ENCODE data around the gene FAM114A1. TPM values are rescaled to one million over a fixed set of nuclear protein-coding genes. Genes with fewer than 3 reads are reported as not detected.

The FAM114A1 gene
- total and polyA plus RNA-seq, 2 donors from 2014 or later: 10.8 to 31.1 TPM

DNA sequence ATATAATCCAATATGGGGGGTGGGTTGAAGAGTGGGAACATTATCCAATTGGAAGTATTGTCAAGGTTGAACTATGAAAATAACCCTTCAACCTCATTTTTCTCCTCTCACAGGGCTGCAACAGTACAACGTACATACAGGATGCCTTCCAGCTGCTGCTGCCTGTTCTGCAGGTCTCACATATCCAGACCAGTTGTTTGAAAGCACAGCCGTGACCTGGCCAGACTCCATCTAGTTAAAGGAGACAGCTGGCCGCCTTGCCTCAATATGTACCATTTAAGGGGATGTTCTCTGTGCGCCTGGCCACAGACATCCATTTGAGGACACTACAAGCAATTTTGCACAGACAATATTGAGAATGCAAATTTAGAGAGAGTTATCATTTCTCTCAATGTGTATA, 75.7 kb downstream of the FAM114A1 start:
- H3K27me3 ChIP-seq (ENCODE audit: control insufficient read depth, insufficient read depth, low read length): no peaks in the 10 kb centered on the region
- no peaks in the 10 kb centered on the region for H3K9me3 ChIP-seq (ENCODE audit: control insufficient read depth in 2 of 3, insufficient read depth in 1 of 3, low read length in 3 of 3)
- TF ChIP-seq, protein P1, sequence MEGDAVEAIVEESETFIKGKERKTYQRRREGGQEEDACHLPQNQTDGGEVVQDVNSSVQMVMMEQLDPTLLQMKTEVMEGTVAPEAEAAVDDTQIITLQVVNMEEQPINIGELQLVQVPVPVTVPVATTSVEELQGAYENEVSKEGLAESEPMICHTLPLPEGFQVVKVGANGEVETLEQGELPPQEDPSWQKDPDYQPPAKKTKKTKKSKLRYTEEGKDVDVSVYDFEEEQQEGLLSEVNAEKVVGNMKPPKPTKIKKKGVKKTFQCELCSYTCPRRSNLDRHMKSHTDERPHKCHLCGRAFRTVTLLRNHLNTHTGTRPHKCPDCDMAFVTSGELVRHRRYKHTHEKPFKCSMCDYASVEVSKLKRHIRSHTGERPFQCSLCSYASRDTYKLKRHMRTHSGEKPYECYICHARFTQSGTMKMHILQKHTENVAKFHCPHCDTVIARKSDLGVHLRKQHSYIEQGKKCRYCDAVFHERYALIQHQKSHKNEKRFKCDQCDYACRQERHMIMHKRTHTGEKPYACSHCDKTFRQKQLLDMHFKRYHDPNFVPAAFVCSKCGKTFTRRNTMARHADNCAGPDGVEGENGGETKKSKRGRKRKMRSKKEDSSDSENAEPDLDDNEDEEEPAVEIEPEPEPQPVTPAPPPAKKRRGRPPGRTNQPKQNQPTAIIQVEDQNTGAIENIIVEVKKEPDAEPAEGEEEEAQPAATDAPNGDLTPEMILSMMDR (IDR thresholded peaks at IDR 0.05; ENCODE audit: borderline replicate concordance, extremely low read depth, insufficient read depth): no peak
- peaks cover 0 to 8% (median 0%) of the 10 kb centered on the region in 3 donors for H3K36me3 ChIP-seq (ENCODE audit: control insufficient read depth in 2 of 3, insufficient read depth in 3 of 3, low read length in 3 of 3)
- intact Hi-C loops (cut with DNase I): no loop called here
- H3K27ac ChIP-seq (ENCODE audit: low read depth in 2 of 2, low read length in 2 of 2): no peak overlapping the region
- H3K4me1 ChIP-seq (ENCODE audit: control insufficient read depth in 2 of 3, insufficient read depth in 2 of 3, low read depth in 1 of 3, low read length in 3 of 3): no peaks in the 10 kb centered on the region
- peak; percentile 66 to 92 (median 77) for DNase-seq
- H3K9ac ChIP-seq (ENCODE audit: low read length in 3 of 3): no peak overlapping the region
- no peak for FAIRE-seq
- no peak overlapping the region for H3K4me3 ChIP-seq (ENCODE audit: low read length in 3 of 3)

DNA sequence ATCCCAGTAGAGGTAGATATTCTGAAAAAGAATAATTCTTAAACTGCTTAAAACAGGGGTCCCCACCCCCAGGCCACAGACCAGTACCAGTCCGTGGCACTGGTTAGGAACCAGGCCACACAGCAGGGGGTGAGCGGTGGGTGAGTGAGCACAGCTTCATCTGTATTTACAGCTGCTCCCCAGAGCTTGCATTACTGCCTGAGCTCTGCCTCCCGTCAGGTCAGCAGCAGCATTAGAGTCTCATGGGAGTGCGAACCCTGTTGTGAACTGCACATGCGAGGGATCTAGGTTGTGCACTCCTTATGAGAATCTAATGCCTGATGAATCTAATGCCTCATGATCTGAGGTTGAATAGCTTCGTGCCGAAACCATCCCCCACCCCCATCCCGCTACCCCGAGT, 76.8 kb downstream of the FAM114A1 start:
- H3K9ac ChIP-seq (ENCODE audit: low read length in 3 of 3): no peak overlapping the region
- no peak for DNase-seq
- H3K4me1 ChIP-seq (ENCODE audit: control insufficient read depth in 2 of 3, insufficient read depth in 2 of 3, low read depth in 1 of 3, low read length in 3 of 3): no peaks in the 10 kb centered on the region
- H3K36me3 ChIP-seq (ENCODE audit: control insufficient read depth in 2 of 3, insufficient read depth in 3 of 3, low read length in 3 of 3): peaks cover 0 to 4% (median 0%) of the 10 kb centered on the region in 3 donors
- H3K9me3 ChIP-seq (ENCODE audit: control insufficient read depth in 2 of 3, insufficient read depth in 1 of 3, low read length in 3 of 3): no peaks in the 10 kb centered on the region
- intact Hi-C loops (cut with DNase I): no loop called here
- H3K27ac ChIP-seq (ENCODE audit: low read depth in 2 of 2, low read length in 2 of 2): no peak overlapping the region
- TF ChIP-seq, protein P1 (IDR thresholded peaks at IDR 0.05; ENCODE audit: borderline replicate concordance, extremely low read depth, insufficient read depth): no peak
- H3K27me3 ChIP-seq (ENCODE audit: control insufficient read depth, insufficient read depth, low read length): no peaks in the 10 kb centered on the region
- FAIRE-seq: no peak
- H3K4me3 ChIP-seq (ENCODE audit: low read length in 3 of 3): no peak overlapping the region

DNA sequence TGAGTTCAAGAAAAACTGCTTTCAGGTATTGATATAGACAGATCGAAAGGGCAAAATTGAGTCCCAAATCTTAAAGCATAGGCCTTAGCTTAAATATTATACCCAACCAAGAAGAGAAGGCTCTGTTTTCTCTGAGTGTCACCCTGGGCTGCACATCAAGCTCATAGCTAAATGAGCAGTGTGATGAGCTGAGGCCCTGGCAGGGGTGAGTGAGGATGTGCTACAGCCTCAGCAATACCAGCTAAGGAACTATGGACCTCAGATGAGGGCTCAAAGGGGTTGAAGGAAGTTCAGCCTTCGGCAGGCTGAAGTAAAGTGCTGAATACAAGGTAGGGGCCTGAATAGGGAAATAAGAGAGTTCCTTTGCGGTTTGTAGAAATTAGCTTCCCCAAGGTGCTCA, 79.3 kb downstream of the FAM114A1 start:
- Histone ChIP-seq H3K4me3 (ENCODE audit: low read length in 3 of 3) (no peak overlapping the region), H3K27me3 (ENCODE audit: control insufficient read depth, insufficient read depth, low read length) (no peaks in the 10 kb centered on the region), H3K4me1 (ENCODE audit: control insufficient read depth in 2 of 3, insufficient read depth in 2 of 3, low read depth in 1 of 3, low read length in 3 of 3) (no peaks in the 10 kb centered on the region), H3K9ac (ENCODE audit: low read length in 3 of 3) (no peak overlapping the region), H3K9me3 (ENCODE audit: control insufficient read depth in 2 of 3, insufficient read depth in 1 of 3, low read length in 3 of 3) (no peaks in the 10 kb centered on the region), H3K27ac (ENCODE audit: low read depth in 2 of 2, low read length in 2 of 2) (no peak overlapping the region), H3K36me3 (ENCODE audit: control insufficient read depth in 2 of 3, insufficient read depth in 3 of 3, low read length in 3 of 3) (peaks cover 0 to 2% (median 0%) of the 10 kb centered on the region in 3 donors)
- TF ChIP-seq, protein P1 (IDR thresholded peaks at IDR 0.05; ENCODE audit: borderline replicate concordance, extremely low read depth, insufficient read depth): no peak
- intact Hi-C loops (cut with DNase I): no loop called here
- FAIRE-seq: no peak
- no peak for DNase-seq

DNA sequence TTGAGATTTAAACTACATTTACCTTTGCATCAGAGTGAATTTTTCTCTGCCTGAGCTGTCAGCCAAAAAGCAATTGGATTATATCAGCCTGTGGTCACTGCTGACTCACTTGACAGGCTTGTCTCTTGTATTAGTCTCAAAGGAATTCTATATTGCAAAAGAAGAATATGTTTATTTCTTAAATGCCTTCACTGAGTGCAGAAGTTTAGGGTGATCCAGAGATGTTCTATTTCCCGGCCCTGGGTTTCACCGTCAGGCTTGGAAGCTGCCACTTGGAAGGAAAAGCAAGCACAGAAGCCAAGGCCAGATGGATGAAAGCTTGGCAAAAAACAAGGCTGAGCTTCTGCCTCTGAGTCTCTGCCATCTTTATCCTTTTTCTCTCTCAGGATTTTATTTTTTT, 80.9 kb downstream of the FAM114A1 start:
- Histone ChIP-seq H3K9ac (ENCODE audit: low read length in 3 of 3) (no peak overlapping the region), H3K4me1 (ENCODE audit: control insufficient read depth in 2 of 3, insufficient read depth in 2 of 3, low read depth in 1 of 3, low read length in 3 of 3) (no peaks in the 10 kb centered on the region), H3K27ac (ENCODE audit: low read depth in 2 of 2, low read length in 2 of 2) (no peak overlapping the region), H3K36me3 (ENCODE audit: control insufficient read depth in 2 of 3, insufficient read depth in 3 of 3, low read length in 3 of 3) (peaks cover 0 to 2% (median 0%) of the 10 kb centered on the region in 3 donors), H3K9me3 (ENCODE audit: control insufficient read depth in 2 of 3, insufficient read depth in 1 of 3, low read length in 3 of 3) (no peaks in the 10 kb centered on the region), H3K27me3 (ENCODE audit: control insufficient read depth, insufficient read depth, low read length) (no peaks in the 10 kb centered on the region), H3K4me3 (ENCODE audit: low read length in 3 of 3) (no peak overlapping the region)
- no peak for FAIRE-seq
- intact Hi-C loops (cut with DNase I): no loop called here
- TF ChIP-seq, protein P1 (IDR thresholded peaks at IDR 0.05; ENCODE audit: borderline replicate concordance, extremely low read depth, insufficient read depth): no peak
- DNase-seq: no peak

Data from kidney (tissue), 14 donors.